Stimulated activated CD4-positive, alpha-beta T cell treated with anti-CD3 and anti-CD28 coated beads, Interleukin-15, amount 100 ng/mL, for 1 hour (primary cell): ENCODE measurements around the gene SLC10A7.

Experiments
- DNase-seq, 2 donors: peaks; one replicate each; pipeline ENCODE4 v3.0.0-alpha.2; 2020; ENCODE audit warnings: low read depth in 1 of 2, low spot score in 1 of 2

The SLC10A7 gene

DNA sequence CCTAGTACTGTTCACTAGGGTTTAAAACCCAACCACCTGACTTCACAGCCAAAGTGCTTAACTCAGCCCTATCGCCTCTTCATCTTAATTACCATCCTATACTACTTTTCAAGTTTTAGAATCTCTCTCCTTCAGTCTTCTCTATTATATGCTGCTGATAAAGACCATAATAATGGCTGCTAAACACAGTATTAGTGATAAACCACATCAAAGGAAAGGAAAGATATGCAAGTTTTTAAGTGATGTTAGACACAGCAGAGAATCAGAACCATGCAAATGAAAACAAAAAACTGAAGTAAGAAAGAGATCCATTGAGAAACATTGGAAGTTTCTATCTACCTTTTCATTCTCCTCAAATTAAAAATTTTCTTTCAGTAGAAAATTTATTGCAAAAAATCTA lies 206.6 kb downstream of the SLC10A7 start:
- DNase-seq: no peak

DNA sequence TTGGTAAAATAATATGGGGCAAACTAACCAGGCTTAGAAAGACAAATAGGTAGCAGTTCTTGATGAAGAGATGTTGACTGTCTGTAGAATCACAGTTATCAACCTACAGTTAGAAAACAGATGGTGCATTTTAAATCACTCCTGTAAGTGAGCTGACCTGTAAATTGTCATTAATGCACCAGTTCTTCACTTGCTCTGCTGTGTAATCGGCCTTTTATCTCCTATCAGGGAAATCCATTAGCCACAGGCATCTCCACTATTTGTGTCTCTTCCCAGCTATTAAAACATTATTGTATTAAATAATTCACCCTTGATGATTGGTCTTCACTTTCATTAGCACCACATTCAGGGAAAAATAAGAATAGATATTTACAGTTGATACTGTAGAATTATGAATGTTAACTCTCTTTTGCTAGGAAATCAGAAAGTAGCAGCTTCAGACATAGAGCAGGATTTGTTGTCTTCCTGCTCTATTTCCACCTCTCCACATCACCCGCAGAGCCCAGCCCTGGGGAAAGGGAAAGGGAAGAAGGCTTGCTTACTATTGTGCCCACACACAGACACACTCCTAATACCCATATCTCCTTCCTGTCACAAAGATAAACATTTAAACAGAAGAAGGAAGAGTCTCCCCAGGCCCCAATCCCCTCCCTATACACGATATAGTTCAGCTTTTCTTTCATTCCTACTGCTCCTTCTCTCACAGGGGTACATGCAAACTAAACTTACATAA lies 210.3 kb downstream of the SLC10A7 start:
- DNase-seq: no peak

DNA sequence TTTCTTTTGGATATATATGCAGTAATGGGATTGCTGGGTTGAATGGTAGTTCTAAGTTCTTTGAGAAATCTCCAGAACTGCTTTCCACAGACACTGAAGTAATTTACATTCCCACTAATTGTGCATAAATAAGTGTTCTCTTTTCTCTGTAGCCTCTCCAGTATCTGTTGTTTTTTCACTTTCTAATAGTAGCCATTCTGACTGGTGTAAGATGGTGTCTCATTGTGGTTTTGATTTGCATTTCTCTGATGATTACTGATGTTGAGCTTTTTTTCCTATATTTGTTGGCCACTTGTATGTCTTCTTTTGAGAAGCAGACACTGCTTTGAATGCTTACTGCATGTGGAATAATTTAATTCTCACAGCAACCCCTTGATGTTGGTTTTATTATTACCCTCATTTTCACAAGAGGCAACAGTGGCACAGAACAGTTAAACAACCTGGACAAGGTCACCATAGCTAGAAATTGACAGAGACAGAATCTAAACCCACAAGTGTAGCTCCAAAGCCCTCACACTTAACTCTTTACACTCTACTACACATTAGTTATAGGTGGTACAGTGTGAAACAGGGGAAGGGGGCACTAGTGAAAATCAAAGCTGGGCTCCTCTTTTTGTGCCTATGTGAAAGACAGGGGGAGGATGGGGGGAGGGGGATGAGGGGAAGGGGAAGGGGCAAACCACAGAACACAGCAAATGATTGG lies 211.3 kb downstream of the SLC10A7 start:
- no peak for DNase-seq

DNA sequence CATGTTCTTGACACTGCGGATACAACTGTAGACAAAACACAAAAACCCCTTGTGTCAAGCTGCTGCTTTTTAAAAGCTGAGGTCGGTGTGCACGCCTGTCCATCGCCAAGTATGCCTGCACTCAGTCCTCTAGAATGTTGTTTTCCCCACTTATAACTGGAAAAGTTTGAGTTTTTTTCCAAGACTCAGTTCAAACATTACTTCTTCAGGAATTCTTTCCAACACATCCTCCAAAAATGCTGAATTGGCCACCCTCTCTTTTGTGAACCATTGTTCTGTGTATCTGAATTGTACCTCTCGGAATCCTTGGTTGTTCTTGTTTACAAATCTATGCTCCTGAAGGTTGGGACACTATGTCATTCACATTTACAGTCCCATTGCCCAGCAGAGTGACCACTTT lies 212.8 kb downstream of the SLC10A7 start:
- no peak for DNase-seq

DNA sequence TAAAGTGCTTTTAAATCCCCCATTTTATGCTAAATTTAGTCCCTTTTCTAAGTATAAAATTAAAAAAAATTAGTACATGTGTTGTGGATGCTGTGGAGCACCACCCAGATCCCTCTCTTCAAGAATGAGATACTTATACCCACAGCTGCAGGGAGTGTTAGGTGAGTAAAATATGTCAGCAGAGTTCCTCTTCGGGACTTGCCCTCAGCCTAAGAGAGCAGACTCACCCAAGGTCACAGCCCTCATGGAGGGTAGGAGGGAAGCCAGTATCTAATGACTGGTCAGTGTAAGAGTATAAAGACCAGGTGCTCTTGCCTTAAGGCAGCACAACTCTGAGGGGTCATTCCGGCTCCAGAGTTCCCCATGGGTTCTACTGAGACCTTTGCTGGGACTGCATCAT lies 218.9 kb downstream of the SLC10A7 start:
- no peak for DNase-seq

DNA sequence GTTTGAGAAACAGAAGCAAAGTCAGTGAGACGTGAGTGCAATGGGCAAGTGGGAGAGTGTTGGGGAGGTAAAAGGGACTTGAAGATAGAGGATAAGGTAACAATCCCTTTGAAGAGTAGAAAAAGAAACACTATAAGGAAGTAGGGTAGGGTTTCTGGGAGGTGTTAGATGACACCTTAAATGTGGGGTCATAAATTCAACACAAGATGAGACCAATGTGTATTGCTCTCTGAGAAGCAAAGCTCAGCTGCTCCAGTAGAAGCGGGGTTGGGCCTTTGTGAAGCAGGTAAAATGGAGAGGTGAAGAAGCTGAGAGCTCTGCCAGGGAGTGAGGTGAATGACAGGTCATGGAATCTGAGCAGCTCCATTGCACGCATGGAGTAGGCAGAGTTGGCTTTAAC lies 222.1 kb downstream of the SLC10A7 start:
- no peak for DNase-seq

DNA sequence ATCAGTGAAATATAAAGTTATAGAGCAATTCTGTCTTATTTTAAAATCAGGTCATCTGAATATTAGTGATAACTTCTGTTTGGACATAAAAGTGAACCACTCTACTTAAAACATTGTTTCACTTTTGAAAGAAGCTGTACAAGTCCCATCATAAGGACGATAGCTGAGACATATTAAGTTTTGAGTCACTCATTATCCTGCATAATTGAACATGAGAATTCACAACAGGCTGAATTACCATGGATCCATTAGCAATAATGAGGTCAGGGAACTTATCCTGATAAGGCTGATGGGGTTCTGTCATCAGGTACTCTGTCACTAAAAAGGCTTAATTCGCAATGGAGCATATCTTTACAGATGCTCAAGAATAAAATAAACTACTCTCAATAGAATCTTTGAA lies 227.0 kb downstream of the SLC10A7 start:
- no peak for DNase-seq

DNA sequence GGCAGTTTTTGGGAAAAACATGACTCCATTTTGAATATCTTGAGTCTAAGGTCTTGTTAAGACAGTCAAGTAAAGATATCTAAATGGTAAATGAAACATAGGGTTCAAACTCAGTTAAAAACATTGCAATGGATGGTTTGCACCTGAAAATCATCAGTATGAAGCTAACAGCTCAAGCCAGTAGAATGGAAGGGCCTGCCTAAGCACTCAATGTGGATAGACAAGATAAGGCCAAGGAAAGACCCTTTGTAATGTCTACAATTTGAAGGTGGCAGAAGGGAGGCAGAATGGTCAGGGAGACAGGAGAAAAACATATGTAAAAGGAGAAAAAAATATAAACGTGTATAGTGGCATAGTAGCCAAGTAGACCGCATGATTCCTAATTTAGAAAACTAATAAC lies 229.2 kb downstream of the SLC10A7 start:
- DNase-seq: no peak

DNA sequence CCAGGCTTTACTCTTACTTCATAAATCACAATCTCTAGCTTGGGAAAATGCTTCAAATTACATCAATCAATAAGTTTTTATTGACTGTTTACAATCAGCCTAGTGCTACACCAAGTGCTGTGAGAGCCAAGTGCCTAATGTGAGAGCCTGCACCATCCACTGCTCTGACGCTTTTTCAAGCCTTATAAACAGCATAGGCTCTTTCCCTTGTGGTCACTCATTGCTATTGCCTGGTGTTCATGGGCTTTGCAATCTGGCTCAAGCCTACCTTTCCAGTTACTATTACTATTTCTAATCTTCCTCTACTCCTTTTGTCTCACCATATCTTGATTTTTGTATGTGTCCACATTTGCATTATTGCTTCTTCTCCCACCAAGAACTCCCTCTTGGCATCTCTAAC lies 230.4 kb downstream of the SLC10A7 start:
- no peak for DNase-seq

DNA sequence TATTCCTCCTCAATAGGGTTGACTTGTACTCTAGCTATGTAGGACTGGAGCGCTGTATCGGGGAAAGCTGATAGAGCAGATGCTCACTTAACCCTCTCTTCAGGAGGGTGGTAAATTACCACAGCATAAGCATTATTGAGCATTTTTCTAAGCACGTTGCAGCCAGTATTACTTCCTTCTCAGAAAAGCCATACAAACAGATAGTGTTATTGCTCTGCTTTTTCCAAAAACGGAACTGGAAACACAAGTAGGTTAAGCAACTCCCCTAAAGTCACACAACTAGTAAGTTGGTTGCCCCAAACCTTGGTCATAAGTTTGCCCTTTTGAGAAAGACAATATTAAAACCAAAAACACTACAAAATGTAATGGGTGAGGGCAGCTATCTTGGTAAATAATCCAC lies 233.5 kb downstream of the SLC10A7 start:
- DNase-seq: no peak

DNA sequence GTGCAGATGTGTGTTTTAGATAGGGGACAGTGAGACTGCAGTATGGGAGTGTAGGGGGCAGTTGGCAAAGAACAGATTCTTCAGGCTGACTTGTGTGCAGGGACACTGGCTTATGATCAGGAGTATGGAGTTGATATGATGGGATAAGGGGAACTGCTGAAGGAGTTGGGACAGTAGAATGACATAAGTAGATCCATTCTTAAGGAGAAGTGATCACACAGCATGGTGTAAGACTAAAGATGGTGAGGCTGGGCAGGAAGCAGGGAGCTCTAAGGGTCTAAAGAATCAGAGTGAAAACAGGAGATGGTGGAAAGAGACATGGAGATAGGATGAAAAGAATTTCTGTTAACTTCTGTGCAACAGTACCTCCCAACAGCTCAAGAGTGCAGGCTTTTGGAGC lies 236.7 kb downstream of the SLC10A7 start:
- no peak for DNase-seq

DNA sequence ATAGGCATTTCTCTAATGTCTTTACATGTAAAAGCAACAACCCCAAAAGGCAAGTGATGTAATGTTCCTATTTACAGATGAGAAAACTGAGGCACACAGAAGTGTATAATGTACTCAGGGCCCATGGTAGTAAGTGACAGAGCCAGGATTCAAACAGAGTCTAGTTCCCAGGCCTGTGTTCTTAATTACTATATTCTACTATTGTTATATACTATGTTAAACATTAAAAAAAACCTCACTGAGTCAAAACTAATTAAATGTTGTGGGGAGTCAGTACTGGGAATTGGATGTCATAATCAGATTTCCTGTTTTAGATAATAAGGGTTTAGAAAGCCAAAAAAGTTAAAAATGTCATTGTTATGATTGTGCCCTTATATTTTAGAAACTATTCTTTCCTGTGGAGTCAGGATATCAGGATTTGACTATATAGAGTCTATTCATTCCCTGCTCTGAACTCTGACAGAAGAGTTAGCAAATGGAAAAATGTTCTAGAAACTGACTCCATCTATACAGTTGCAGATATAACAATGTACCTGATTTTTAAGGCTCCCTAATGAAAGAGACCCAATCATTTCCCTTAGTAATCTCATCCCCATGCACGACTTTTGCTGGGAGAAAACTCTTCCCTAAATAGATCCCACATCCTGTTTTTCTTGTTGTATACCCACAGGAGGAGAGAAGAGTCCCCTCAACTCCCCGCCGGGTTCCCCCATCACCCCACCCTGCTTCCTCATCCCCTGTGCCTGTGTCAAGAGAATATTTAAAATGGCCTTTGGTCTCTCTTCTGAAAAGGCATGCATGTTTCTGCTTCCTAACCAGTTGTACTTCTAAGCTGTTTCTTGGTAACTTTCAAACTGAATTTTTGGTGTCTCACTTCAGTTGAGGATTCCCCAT lies 237.7 kb downstream of the SLC10A7 start:
- DNase-seq: no peak

DNA sequence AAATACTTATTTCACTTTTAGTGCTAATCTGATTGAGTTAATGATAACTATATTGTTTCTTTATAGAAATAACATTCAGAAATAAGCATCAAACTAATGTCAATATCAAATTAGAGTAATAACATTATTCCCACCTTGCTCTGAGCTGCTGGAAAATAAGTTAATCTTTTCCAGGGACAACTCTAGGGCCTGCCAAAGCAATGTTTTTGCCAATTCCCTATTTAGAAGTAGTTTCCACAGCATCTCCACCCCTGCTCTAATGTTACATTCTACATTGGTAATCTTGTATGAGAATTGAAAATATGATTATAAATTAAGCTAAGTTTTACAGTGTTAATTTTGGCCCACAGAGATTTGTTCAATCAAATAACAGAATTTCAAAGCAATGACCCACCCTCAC lies 239.1 kb downstream of the SLC10A7 start:
- no peak for DNase-seq

DNA sequence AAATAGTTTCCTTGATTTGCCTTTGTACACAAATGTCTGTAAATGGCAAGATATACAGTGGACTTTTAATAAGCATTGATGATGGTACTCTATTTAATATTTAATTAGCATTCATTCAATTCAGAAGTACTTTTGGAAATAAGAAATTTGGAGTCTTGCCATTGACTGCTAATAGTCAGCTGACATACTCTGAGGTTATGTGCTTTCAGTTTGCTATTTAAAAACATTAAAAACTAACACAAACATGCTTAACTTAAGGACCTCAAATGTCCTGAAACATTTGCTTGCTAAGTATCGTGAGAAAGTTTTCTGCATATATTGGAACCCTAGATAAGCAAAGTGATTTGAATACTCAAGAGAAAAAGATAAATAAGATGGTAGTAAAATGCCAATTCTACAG lies 242.8 kb downstream of the SLC10A7 start:
- DNase-seq: no peak

DNA sequence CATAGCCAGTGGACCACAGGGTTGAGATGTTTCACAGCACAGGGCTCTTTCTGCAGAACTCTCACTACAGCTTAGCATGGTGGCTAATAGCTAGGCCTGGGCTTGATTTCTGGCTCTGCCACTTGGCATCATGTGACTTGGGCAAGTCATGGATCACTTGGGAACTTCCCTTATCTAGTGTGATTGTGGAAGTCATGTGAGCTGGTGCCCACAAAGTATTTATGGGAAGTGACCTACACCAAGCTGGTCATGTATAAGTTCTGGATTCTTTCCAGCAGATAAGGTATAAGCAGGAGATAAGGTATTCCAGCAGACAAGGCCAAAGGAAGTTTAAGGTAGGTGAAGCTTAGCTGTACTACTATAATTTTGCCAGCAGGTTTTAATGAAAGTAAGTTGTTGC lies 246.4 kb downstream of the SLC10A7 start:
- DNase-seq: no peak

DNA sequence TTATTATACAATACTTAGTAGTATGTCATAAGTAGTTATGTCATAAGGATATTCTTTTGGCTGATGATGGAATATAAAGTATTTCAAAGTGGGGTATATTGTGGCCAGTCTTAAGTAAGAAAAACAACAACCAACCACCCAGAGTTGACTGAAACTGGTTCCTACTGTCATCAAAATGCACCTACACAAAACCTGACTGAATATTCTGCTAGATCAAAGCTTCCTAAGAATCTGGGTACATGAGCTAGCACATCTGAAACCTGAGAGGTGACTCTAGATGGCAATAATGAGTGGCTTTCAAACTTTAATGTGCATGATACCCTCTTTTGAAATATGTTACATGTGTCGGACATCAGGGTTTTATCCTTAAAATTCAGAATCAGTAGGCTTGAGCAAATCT lies 247.0 kb downstream of the SLC10A7 start:
- DNase-seq: no peak

DNA sequence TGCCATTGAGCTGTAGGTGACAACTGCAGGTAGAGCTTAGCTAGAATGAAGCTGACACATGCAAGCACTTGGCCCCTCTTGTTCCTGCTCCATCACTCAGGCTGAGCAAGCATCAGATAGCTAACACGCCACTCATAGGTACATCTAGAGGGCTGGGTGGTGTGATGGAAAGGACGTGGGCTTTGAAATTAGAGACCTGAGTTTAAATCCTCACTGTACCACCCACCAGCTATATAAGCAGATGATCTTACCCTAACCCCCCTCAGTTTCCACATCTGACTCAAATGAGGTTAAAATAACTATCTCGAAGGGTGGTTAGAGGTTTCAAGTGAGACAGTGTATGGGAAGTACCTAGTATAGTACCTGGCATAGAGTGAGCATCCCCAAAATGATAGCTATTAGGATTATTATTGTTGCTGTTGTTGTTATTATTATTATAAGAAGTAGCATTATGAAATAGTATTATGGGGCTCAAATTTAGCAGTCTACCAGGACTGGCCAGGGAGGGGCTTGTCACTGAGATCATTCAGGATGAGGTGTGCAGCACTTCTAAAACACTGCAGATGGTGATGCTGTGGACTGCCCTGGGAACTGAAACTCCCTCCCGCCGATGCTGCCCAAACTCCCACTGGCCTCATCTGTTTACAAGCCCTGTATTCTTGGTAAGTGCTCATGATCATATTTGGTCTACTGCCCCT lies 248.4 kb downstream of the SLC10A7 start:
- DNase-seq: no peak

DNA sequence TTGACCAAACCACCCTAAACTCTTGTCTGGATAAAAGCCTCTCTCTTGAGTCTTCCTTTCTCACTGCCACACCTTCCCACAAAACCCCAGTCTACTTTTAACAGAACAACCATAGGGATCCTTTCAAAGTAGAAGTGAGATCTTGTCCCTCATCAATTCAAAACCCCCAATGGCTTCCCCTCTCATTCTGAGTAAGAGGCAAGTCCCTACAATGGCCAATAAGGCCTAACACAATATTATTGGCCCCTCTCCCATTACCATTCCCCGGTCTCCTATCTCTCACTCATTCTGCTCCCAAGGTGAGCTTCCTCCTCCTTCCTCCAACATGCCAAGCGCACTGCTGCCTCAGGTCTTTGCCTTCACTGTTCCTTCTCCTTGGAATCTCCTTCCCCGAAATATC lies 250.3 kb downstream of the SLC10A7 start:
- DNase-seq: no peak

DNA sequence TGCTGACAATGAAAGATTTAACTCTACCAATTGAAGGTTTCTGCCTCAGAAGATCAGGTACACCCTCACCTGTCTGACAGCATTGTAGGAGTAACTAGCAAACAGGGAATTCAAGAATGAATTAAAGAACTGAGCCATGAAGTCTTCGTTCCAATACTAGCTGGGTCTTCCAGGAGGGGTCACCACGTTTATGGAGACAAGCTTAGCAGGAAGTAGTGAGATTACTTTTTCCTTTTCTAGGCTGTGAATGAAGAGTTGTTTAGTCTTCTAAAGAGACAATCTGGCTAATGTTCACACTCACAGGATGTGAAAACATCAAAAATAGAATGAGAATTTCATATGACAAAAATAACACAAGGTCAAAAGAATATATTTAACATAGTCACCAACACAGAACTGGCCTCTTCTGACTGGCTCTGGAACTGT lies 252.5 kb downstream of the SLC10A7 start:
- DNase-seq: no peak

DNA sequence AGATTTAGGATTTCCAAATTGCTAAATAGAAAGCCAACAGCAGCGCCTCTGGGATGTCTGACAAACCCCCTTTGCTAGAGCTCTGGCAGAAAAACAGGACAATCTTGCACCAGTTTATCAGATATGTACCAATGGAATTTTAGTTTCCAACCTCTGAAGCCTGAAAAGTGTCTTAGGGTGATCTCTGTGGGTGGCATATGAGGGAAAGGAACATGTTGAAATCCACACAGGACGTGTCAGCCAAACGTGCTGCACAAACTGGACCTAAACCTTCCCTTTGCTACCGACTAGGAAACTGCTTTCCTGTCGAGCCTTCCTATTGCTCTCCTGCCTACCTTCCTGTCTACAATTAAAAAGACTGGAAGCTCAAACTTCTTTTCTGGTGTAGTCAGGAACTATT lies 253.9 kb downstream of the SLC10A7 start:
- no peak for DNase-seq

DNA sequence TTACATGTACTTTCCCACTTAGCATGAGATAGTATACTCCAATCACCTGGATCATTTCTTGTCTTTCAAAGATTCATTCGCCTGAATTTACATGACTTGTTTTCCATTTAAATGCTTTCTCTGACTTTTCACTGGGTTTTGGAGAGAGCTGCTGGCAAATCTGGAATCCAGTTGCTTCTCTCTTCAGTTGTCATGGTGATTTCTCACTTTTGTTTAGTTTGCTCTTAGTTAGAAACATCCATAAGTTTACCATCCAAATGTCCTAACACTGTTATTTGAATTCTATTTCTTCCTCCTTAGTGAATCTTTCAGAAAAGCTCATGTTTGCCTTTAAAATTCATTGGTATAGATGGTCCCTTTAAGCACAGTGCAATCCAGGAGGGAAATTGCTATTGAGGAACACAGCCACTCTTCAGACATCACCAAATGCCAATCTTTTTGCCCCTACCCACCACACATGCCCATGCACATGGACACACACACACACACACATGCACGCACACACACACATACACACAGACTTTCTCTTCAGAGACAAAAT lies 255.7 kb downstream of the SLC10A7 start:
- DNase-seq: no peak
